Measurements from ENCODE around the gene MAGEB4.
"Not testable (repeated sequence)": the region's sequence is repeated elsewhere in the genome, so short reads cannot be mapped to it uniquely, and the experiment has no call there.

MAGEB4 gene, protein sequence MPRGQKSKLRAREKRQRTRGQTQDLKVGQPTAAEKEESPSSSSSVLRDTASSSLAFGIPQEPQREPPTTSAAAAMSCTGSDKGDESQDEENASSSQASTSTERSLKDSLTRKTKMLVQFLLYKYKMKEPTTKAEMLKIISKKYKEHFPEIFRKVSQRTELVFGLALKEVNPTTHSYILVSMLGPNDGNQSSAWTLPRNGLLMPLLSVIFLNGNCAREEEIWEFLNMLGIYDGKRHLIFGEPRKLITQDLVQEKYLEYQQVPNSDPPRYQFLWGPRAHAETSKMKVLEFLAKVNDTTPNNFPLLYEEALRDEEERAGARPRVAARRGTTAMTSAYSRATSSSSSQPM

DNA sequence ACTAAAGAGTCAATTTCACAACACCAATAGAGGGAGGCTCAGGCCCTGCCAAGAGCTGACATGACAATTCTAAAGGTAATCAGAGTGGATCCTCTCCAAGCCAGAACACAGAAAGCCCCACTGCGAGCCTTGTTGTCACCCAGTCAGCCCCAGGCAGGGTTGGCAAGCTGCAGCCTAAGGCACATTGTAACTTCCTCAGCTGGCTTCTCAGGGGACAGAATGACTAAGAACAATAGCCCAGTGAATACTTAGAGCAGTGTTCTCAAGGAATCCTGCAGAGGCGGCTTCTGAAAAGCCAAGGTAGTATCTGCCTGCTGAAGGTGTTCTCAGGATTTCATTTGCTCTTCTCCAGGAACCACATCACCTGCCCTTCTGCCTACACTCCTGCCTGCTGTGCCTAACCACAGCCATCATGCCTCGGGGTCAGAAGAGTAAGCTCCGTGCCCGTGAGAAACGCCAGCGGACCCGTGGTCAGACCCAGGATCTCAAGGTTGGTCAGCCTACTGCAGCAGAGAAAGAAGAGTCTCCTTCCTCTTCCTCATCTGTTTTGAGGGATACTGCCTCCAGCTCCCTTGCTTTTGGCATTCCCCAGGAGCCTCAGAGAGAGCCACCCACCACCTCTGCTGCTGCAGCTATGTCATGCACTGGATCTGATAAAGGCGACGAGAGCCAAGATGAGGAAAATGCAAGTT is at the start of gene MAGEB4:
Gene MAGEB4, plus strand, starts transcription at position 277 of the 692 bp plus-strand sequence. Its CDS starts 136 bp downstream, at position 413.
- no peak for DNase-seq (ENCODE audit: low read depth in 1 of 2, low spot score in 1 of 2)

DNA sequence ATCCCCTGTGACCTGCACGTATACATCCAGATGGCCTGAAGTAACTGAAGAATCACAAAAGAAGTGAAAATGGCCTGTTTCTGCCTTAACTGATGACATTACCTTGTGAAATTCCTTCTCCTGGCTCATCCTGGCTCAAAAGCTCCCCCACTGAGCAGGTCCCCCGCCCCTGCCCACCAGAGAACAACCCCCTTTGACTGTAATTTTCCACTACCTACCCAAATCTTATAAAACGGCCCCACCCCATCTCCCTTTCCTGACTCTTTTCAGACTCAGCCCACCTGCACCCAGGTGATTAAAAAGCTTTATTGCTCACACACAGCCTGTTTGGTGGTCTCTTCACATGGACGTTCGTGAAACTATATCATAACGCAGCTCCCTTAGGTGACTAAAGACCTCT is 47.9 kb upstream of the MAGEB4 start:
- not testable (repeated sequence) for DNase-seq (ENCODE audit: low read depth in 1 of 2, low spot score in 1 of 2)

- DNase-seq (ENCODE audit: low read depth in 1 of 2, low spot score in 1 of 2) = no peak
Measured at GRCh38 chrX:30196322-30196721, 45.5 kb upstream of the MAGEB4 start.

- no peak for DNase-seq (ENCODE audit: low read depth in 1 of 2, low spot score in 1 of 2)
Measured at GRCh38 chrX:30212172-30212571, 29.6 kb upstream of the MAGEB4 start.

DNA sequence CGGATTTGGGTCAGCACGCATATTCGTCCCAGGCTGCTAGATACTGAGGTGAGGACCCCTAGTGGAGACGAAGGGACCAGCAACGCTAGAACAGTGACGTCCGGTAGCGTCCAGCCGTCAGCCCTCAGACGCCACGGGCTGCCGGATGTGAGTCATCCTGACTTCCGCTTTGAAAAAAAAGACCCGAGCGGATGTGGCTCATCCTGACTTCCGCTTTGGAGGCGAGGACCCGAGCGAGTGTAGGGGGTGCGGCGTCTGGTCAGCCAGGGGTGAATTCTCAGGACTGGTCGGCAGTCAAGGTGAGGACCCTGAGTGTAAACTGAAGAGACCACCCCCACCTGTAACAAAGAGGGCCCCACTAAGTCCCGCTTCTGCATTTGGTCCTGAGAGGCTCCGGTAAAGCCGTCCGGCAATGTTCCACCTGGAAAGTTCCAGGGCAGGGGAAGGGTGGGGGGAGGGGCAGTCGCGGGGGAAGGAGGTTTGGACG is 26.4 kb upstream of the MAGEB4 start, which contains the start of gene MAGEB2:
Gene MAGEB2, plus strand, starts transcription at position 207 of the 487 bp plus-strand sequence. CDS start 3,018 bp downstream, outside the sequence.
- no peak for DNase-seq (ENCODE audit: low read depth in 1 of 2, low spot score in 1 of 2)

- DNase-seq (ENCODE audit: low read depth in 1 of 2, low spot score in 1 of 2) = no peak
Measured at GRCh38 chrX:30217465-30217864, 24.3 kb upstream of the MAGEB4 start.

DNA sequence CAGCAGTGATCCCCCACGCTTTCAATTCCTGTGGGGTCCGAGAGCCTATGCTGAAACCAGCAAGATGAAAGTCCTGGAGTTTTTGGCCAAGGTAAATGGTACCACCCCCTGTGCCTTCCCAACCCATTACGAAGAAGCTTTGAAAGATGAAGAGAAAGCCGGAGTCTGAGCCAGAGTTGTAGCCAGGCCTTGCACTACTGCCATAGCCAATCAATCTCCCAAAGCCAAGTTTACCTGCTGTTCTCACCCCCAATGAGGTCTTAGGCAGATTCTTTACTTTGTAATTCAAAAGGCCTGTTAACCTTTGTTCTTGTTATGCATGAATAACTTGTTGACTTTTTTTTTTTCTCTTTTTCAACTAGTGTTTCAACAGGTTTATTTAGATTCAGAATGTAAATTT is 22.4 kb upstream of the MAGEB4 start:
- no peak for DNase-seq (ENCODE audit: low read depth in 1 of 2, low spot score in 1 of 2)

DNA sequence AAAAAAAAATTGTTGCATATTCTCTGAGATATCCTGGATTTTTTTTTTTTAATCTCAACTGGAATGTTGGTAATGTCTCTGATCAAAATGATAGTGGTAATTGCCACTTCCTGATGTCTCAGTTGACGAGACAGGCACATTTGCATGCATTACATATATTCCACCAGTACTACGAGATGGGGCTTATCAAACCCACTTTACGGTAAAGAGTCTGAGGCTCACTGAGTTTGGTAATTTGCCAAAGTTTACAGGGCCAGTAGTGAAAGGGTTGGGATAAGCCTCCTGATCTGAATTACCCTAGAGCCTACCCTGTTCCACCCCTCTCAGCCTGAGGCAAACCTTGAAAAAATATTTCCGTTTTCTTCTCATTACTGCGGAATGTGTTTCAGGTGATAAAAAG is 21.1 kb upstream of the MAGEB4 start:
- no peak for DNase-seq (ENCODE audit: low read depth in 1 of 2, low spot score in 1 of 2)

- no peak for DNase-seq (ENCODE audit: low read depth in 1 of 2, low spot score in 1 of 2)
Measured at GRCh38 chrX:30224536-30224935, 17.3 kb upstream of the MAGEB4 start.

GRCh38 chrX:30228526-30228925 is 13.3 kb upstream of the MAGEB4 start:
- no peak for DNase-seq (ENCODE audit: low read depth in 1 of 2, low spot score in 1 of 2)

- DNase-seq (ENCODE audit: low read depth in 1 of 2, low spot score in 1 of 2) = no peak
Measured at GRCh38 chrX:30230395-30230794, 11.4 kb upstream of the MAGEB4 start, which contains the start of gene MAGEB3. MAGEB3 (plus strand) TSS chrX:30230657; CDS start chrX:30235925, 5,268 bp downstream.

GRCh38 chrX:30246769-30247489 is 5.1 kb downstream of the MAGEB4 start, which contains the start of gene MAGEB1:
MAGEB1 (plus strand) TSS chrX:30247146; CDS start chrX:30250494, 3,348 bp downstream.
- no peak for DNase-seq (ENCODE audit: low read depth in 1 of 2, low spot score in 1 of 2)

DNA sequence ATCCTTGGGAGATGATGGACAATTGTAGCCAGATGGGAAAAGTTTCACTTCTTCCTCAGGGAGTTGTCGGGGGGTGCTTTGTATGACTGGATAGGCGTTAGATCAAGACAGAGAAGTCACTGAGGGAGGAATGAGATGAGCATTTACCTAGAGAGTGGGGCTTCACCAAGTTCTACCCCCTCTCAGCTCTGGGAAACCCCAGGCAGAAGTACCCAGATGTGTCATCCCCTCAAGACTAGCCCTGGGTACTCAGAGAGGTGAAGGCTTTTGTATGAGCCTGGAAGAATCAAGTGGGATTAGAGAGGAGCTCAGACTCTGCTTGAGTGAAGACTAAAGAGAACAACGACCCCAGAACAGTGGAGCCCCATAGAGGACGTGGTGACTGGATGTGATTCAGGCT is 7.1 kb downstream of the MAGEB4 start:
- DNase-seq (ENCODE audit: low read depth in 1 of 2, low spot score in 1 of 2) = no peak

GRCh38 chrX:30253257-30253656 is 11.5 kb downstream of the MAGEB4 start:
- DNase-seq (ENCODE audit: low read depth in 1 of 2, low spot score in 1 of 2) = no peak

DNA sequence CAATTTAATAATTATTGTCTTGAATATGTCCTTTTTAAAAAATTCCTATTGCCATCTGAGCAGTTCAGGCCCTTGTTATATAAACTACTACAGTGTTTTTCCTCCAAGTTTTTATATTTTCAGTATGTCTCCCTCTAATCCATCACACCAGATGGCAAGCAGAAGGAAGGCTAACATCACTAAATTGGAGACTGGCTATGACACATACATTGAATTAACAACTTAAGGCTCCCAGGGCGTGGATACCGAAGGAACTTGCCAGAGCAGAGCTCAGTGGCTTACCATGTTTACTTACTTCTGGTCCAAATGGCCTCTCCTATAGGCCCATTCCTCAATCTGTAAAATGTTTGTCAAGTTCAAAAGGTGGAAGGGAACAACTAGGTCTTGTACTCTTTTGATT is 18.1 kb downstream of the MAGEB4 start:
- no peak for DNase-seq (ENCODE audit: low read depth in 1 of 2, low spot score in 1 of 2)

DNA sequence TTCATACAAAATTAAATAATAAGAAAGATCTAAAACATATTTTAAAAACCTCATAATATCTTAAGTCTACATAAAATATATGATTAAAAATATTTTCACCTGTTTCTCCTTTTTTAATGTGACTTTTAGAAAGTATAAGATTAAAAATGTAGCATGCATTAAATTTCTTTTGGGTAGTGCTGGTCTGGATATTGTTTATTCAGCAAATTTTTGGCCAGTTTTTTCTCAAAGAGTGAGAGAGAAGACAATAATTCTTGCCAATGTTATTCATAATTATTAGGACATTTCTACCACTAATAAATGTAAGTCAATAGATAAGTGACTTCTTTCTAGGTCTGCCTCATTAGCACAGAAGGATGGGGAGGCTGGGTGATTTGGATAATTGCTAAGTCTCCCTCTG is 19.2 kb downstream of the MAGEB4 start:
- no peak for DNase-seq (ENCODE audit: low read depth in 1 of 2, low spot score in 1 of 2)

DNA sequence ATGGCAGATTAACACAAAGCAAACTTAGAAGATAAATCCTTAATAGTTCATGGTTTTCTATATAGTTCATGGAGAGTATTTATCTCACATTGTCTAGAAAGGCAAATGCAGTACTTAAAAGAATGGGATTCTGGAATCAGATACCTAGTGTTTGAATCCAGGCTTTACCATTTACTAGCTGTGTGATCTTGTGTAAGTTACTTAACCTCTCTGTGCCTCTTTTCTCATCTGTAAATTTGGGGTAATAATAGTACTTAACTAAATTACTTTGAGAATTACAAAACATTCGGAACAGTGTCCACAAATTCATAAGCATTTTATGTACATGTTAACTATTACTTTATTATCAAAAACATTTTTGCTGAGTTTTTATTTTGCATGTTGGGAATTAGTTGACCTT is 21.0 kb downstream of the MAGEB4 start:
- DNase-seq (ENCODE audit: low read depth in 1 of 2, low spot score in 1 of 2) = no peak

DNA sequence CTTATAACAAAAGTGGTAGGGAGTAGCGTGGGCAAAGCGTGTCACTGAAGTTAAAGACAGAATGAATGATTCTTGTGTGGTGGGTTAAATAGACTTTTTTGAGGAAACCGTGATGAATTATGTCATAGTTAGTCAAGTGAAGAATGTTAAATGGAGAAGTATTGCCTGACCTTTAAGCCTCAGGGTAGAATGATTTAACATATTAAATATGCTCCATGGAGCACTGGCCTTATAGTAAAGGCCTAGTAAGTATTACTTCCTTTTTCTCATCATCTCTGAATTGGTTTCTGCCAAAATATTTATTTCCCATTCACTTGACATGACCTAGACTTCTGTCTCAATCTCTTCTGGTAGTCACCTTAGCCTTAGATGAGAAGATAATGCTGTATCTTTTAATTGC is 28.8 kb downstream of the MAGEB4 start:
- no peak for DNase-seq (ENCODE audit: low read depth in 1 of 2, low spot score in 1 of 2)

- no peak for DNase-seq (ENCODE audit: low read depth in 1 of 2, low spot score in 1 of 2)
Measured at GRCh38 chrX:30275498-30275897, 33.7 kb downstream of the MAGEB4 start.

DNA sequence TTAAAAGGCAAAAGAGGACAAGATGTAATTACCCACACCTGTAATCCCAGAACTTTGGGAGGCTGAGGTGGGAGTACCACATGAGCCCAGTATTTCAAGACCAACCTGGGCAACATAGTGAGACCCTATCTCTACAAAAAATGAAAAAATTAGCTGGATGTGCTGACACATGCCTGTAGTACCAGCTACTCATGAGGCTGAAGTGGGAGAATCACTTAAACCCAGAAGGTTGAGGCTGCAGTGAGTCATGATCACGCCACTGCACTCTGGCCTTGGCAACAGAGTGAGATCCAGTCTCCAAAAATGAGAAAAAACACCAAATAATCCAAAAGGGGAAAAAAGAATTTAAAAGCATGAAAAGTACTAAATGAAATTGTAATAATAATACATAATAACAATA is 36.6 kb downstream of the MAGEB4 start:
- DNase-seq (ENCODE audit: low read depth in 1 of 2, low spot score in 1 of 2) = no peak

DNA sequence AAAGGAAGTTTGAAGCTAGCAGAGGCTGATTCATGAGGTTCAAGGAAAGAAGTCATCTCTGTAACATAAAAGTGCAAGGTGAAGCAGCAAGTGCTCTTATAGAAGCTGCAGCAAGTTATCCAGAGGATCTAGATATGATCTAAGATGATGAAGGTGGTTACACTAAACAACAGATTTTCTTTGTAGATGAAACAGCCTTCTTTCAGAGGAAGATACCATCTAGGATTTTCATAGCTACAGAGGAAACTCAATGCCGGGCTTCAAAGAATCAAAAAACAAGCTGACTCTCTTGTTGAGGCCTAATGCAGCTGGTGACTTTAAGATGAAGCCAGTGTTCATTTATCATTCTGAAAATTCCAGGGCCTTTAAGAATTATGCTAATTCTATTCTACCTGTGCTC is 38.6 kb downstream of the MAGEB4 start:
- no peak for DNase-seq (ENCODE audit: low read depth in 1 of 2, low spot score in 1 of 2)
